Thoracic aorta (tissue), 2 donors: ENCODE data around the gene TTLL6. TPM values are rescaled to one million over a fixed set of nuclear protein-coding genes. Genes with fewer than 3 reads are reported as not detected.
"Not testable (repeated sequence)": the region's sequence is repeated elsewhere in the genome, so short reads cannot be mapped to it uniquely, and the experiment has no call there.

Source experiments
- ATAC-seq: fragments of 150-250 bp; one replicate; pipeline ENCODE4 v1.8.0; 2017; ENCODE audit warnings: low read depth; ENCODE audit not compliant: insufficient number of reproducible peaks, low FRiP score
- DNase-seq: peaks from one replicate; pipeline ENCODE4 v3.0.0-alpha.2; 2020; ENCODE audit warnings: low spot score
- H3K27ac ChIP-seq, 2 donors: fragments of 200-600 bp; sonication (generic); 1 replicate in 1 of 2; 2 replicates in 1 of 2; pipeline ENCODE4 v1.5.1; 2016; ENCODE audit warnings: mild to moderate bottlenecking in 2 of 2, moderate library complexity in 2 of 2
- H3K27me3 ChIP-seq: fragments of 200-600 bp; sonication (generic); replicated peaks from 2 replicates; pipeline ENCODE4 v1.6.0; 2016; ENCODE audit warnings: mild to moderate bottlenecking; ENCODE audit not compliant: insufficient read depth
- H3K36me3 ChIP-seq: fragments of 200-600 bp; sonication (generic); one replicate; pipeline ENCODE4 v1.5.1; 2016
- H3K4me1 ChIP-seq, 2 donors: fragments of 200-600 bp; sonication (generic); 1 replicate in 1 of 2; 2 replicates in 1 of 2; pipeline versions ENCODE4 v1.5.1 to v1.6.0; 2016; ENCODE audit warnings: low read depth in 2 of 2, mild to moderate bottlenecking in 1 of 2; ENCODE audit not compliant: control insufficient read depth in 1 of 2
- H3K4me3 ChIP-seq: fragments of 200-600 bp; sonication (generic); 2 replicates; pipeline ENCODE4 v1.5.1; 2016; ENCODE audit warnings: mild to moderate bottlenecking
- H3K9me3 ChIP-seq: fragments of 200-600 bp; sonication (generic); 2 replicates; pipeline ENCODE4 v1.5.1; 2016
- CTCF ChIP-seq: fragments of 200-600 bp; sonication (generic); IDR thresholded peaks from one replicate; pipeline ENCODE4 v1.5.1; 2019; ENCODE audit warnings: antibody characterized with exemption
- total RNA-seq, 2 donors: library from RNA; depleted of rRNA; stranded (reverse); fragments of >200 nt; gene quantifications; one replicate each; pipeline versions ENCODE4 v1.1.0 to v1.2.3, GENCODE V29; 2016

Gene TTLL6
- total RNA-seq, 2 donors from 2014 or later: not detected

- no peaks in the 10 kb centered on the region for H3K27me3 ChIP-seq
- no peaks in the 10 kb centered on the region for H3K9me3 ChIP-seq
- no peak overlapping the region for H3K4me3 ChIP-seq
- no peak for TF ChIP-seq CTCF
- no peak for ATAC-seq
- H3K36me3 ChIP-seq: no peaks in the 10 kb centered on the region
- no peak for DNase-seq
- H3K4me1 ChIP-seq: peaks cover 40 to 92% of the 10 kb centered on the region in 2 donors
- H3K27ac ChIP-seq: no peak overlapping the region
Measured at GRCh38 chr17:48835971-48836370, 18.9 kb upstream of the TTLL6 start.

GRCh38 chr17:48834973-48835372 lies 17.9 kb upstream of the TTLL6 start:
- no peak for DNase-seq
- no peak for TF ChIP-seq CTCF
- no peak overlapping the region for H3K4me3 ChIP-seq
- H3K27ac ChIP-seq: no peak overlapping the region
- no peaks in the 10 kb centered on the region for H3K27me3 ChIP-seq
- no peaks in the 10 kb centered on the region for H3K9me3 ChIP-seq
- H3K36me3 ChIP-seq: no peaks in the 10 kb centered on the region
- no peak for ATAC-seq
- peaks cover 33 to 86% of the 10 kb centered on the region in 2 donors for H3K4me1 ChIP-seq

GRCh38 chr17:48831549-48831883 lies 14.5 kb upstream of the TTLL6 start:
- Histone ChIP-seq H3K27me3 (no peaks in the 10 kb centered on the region), H3K4me1 (peaks cover 26 to 54% of the 10 kb centered on the region in 2 donors), H3K9me3 (no peaks in the 10 kb centered on the region), H3K4me3 (peak overlapping the region; percentile 95), H3K36me3 (no peaks in the 10 kb centered on the region), H3K27ac (peak overlapping the region; percentile 92 to 95)
- DNase-seq: no peak
- ATAC-seq: no peak
- no peak for TF ChIP-seq CTCF

GRCh38 chr17:48830840-48831548 lies 14.0 kb upstream of the TTLL6 start, which contains the start of gene CALCOCO2:
TSS of gene CALCOCO2 (plus strand) at chr17:48831035. CDS start at chr17:48841708, 10,673 bp downstream.
- Histone ChIP-seq H3K36me3 (no peaks in the 10 kb centered on the region), H3K27me3 (no peaks in the 10 kb centered on the region), H3K4me3 (peak within 1 kb of the TSS; percentile 95), H3K4me1 (peaks cover 23 to 49% of the 10 kb centered on the region in 2 donors), H3K27ac (peak within 1 kb of the TSS; percentile 92 to 95), H3K9me3 (no peaks in the 10 kb centered on the region)
- ATAC-seq (peak; percentile 92), DNase-seq (peak; percentile 88)
- peak; percentile 18 for TF ChIP-seq CTCF

- no peak for DNase-seq
- no peak for TF ChIP-seq CTCF
- no peaks in the 10 kb centered on the region for H3K9me3 ChIP-seq
- H3K36me3 ChIP-seq: no peaks in the 10 kb centered on the region
- no peak overlapping the region for H3K4me3 ChIP-seq
- H3K27ac ChIP-seq: no peak overlapping the region
- peaks cover 3 to 4% of the 10 kb centered on the region in 2 donors for H3K4me1 ChIP-seq
- no peak for ATAC-seq
- H3K27me3 ChIP-seq: no peaks in the 10 kb centered on the region
Measured at GRCh38 chr17:48825446-48826381, 8.7 kb upstream of the TTLL6 start.

- H3K27me3 ChIP-seq: not testable (repeated sequence)
Measured at GRCh38 chr17:48820936-48821335, 3.9 kb upstream of the TTLL6 start.

More at GRCh38 chr17:48820936-48821335, 3.9 kb upstream of the TTLL6 start:
- ATAC-seq, H3K27ac ChIP-seq, H3K4me3 ChIP-seq, H3K9me3 ChIP-seq, DNase-seq, H3K36me3 ChIP-seq: not testable (repeated sequence)
- H3K4me1 ChIP-seq: peaks cover 0 to 17% of the 10 kb centered on the region in 2 donors
